GM18858 (cell line): ENCODE data around the gene KIRREL3.
A peak's percentile ranks its signal among the peaks of the same experiment; 100 is the strongest.

Experiments used
- ATAC-seq: cut with Tn5 transposase; IDR thresholded peaks from one replicate; pipeline ENCODE4 v1.9.1; 2021; ENCODE audit not compliant: unreplicated experiment

KIRREL3 gene

GRCh38 chr11:126879516-126879915, 121.1 kb downstream of the KIRREL3 start:
- no peak for ATAC-seq

GRCh38 chr11:126878913-126879482, 121.6 kb downstream of the KIRREL3 start:
- no peak for ATAC-seq

GRCh38 chr11:126874831-126875230, 125.7 kb downstream of the KIRREL3 start:
- no peak for ATAC-seq

GRCh38 chr11:126874276-126874675, 126.3 kb downstream of the KIRREL3 start:
- no peak for ATAC-seq

- ATAC-seq: no peak
These were observed 128.8 kb downstream of the KIRREL3 start for GRCh38 chr11:126871792-126872191.

- ATAC-seq: no peak
These were observed 130.5 kb downstream of the KIRREL3 start for GRCh38 chr11:126870021-126870420.

GRCh38 chr11:126868741-126869140, 131.8 kb downstream of the KIRREL3 start:
- ATAC-seq: no peak

- ATAC-seq: no peak
These were observed 135.6 kb downstream of the KIRREL3 start for GRCh38 chr11:126864934-126865333.

- no peak for ATAC-seq
These were observed 137.1 kb downstream of the KIRREL3 start for GRCh38 chr11:126863294-126863997.

GRCh38 chr11:126862664-126863243, 137.8 kb downstream of the KIRREL3 start:
- ATAC-seq: peak; percentile 74

- no peak for ATAC-seq
These were observed 138.6 kb downstream of the KIRREL3 start for GRCh38 chr11:126861796-126862459.

- no peak for ATAC-seq
These were observed 142.4 kb downstream of the KIRREL3 start for GRCh38 chr11:126857860-126858808.

GRCh38 chr11:126855536-126855935, 145.0 kb downstream of the KIRREL3 start:
- ATAC-seq: no peak

GRCh38 chr11:126853732-126854131, 146.8 kb downstream of the KIRREL3 start:
- peak; percentile 66 for ATAC-seq

GRCh38 chr11:126844789-126845188, 155.8 kb downstream of the KIRREL3 start:
- no peak for ATAC-seq

- no peak for ATAC-seq
These were observed 157.5 kb downstream of the KIRREL3 start for GRCh38 chr11:126843096-126843495.

- ATAC-seq: no peak
These were observed 158.6 kb downstream of the KIRREL3 start for GRCh38 chr11:126841999-126842398.

- ATAC-seq: no peak
These were observed 159.6 kb downstream of the KIRREL3 start for GRCh38 chr11:126840975-126841374.

GRCh38 chr11:126840201-126840886, 160.2 kb downstream of the KIRREL3 start:
- no peak for ATAC-seq

- no peak for ATAC-seq
These were observed 161.1 kb downstream of the KIRREL3 start for GRCh38 chr11:126839496-126839895.
